Fibroblast of the aortic adventitia (primary cell): ENCODE data around the gene RPS19BP1. TPM values are rescaled to one million over a fixed set of nuclear protein-coding genes. Genes with fewer than 3 reads are reported as not detected.

Source experiments
- DNase-seq: peaks from one replicate; pipeline ENCODE4 v3.0.0-alpha.2; 2010; ENCODE audit warnings: low read depth
- H3K4me3 ChIP-seq: 2 replicates; pipeline ENCODE4 v1.5.1; 2011; ENCODE audit warnings: low read depth, mild to moderate bottlenecking, control low read depth, low read length, moderate library complexity
- total RNA-seq: library from RNA; depleted of rRNA; stranded (reverse); fragments of >200 nt; gene quantifications from 2 replicates; pipeline ENCODE4 v1.2.3, GENCODE V29; 2012; ENCODE audit warnings: low replicate concordance
- TF ChIP-seq, protein P1 (sequence below): IDR thresholded peaks from 2 replicates; pipeline ENCODE4 v1.5.1; 2011; ENCODE audit warnings: mild to moderate bottlenecking, low read length, control low read depth, inconsistent platforms; ENCODE audit not compliant: insufficient read depth

RPS19BP1 gene
- total RNA-seq, 1 donor = 39.6 TPM

DNA sequence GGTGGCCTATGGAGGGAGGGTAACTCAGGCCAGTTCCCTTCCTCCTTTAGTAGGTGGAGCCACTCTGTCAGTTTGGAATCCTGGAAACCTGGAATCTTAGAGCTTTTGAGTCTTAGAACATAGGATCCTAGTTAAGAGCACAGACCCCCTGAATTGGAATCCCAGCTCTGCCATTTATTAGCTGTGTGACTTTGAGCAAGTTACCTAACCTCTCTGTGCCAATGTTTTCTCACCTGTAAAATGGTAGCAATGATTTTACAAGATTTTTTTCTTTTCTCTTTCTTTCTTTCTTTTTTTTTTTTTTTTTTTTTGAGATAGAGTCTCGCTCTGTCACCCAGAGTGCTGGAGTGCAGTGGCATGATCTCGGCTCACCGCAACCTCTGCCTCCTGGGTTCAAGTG lies 20.9 kb upstream of the RPS19BP1 start:
- no peak overlapping the region for H3K4me3 ChIP-seq
- TF ChIP-seq, protein P1, sequence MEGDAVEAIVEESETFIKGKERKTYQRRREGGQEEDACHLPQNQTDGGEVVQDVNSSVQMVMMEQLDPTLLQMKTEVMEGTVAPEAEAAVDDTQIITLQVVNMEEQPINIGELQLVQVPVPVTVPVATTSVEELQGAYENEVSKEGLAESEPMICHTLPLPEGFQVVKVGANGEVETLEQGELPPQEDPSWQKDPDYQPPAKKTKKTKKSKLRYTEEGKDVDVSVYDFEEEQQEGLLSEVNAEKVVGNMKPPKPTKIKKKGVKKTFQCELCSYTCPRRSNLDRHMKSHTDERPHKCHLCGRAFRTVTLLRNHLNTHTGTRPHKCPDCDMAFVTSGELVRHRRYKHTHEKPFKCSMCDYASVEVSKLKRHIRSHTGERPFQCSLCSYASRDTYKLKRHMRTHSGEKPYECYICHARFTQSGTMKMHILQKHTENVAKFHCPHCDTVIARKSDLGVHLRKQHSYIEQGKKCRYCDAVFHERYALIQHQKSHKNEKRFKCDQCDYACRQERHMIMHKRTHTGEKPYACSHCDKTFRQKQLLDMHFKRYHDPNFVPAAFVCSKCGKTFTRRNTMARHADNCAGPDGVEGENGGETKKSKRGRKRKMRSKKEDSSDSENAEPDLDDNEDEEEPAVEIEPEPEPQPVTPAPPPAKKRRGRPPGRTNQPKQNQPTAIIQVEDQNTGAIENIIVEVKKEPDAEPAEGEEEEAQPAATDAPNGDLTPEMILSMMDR = no peak
- DNase-seq = no peak

DNA sequence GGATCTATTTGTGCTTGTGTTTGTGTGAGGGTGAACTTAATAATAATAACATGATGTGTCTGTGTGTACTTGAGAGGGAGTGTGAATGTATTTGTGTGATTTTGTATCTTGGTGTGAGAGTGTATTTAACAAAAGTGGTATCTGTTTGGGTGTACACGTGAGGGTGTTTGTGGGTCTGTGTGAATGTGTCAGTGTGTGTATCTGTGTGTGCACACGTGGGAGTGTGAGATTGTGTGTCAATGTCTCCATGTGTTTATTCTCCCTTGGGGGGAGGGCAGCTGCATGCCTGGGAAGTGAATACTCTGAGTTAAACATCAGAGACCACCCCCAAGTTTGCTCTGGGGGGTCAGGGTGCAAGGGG lies 15.0 kb upstream of the RPS19BP1 start:
- no peak overlapping the region for H3K4me3 ChIP-seq
- TF ChIP-seq, protein P1 = no peak
- no peak for DNase-seq

DNA sequence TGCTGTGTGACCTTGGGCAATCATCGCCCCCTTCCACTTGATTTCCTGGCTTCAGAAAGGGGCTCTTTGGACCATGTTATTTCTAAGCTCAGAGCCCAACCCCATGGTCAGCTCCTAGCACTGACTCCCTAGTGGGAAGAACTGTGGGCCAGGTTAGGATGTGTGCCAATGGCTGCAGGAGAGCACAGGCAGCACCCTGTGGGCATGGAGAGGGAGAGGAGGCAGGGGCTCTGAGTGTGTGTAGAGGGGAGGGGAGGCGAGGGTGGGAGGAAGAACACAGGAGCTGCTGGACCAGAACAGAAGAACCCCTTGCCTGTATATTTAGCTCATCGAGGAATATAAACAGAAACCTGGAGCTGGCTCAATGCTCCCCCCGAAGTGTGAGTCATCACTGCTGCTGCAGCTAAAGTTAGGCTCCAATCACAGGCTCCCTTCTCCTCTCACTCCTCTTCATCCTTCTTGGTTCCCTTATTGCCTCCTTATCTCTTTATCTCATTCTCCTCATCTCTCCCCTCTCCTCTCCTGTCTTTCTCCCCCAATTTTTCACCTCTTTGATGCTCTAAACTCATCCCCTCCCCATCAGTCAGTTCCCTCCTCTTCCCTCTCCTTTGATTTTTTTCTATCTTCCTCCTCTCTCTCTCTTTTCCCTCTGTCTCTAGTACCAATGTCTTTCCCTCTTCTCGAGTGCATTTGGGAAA lies 14.5 kb upstream of the RPS19BP1 start:
- DNase-seq = peak; percentile 43
- H3K4me3 ChIP-seq = no peak overlapping the region
- TF ChIP-seq, protein P1 = no peak

DNA sequence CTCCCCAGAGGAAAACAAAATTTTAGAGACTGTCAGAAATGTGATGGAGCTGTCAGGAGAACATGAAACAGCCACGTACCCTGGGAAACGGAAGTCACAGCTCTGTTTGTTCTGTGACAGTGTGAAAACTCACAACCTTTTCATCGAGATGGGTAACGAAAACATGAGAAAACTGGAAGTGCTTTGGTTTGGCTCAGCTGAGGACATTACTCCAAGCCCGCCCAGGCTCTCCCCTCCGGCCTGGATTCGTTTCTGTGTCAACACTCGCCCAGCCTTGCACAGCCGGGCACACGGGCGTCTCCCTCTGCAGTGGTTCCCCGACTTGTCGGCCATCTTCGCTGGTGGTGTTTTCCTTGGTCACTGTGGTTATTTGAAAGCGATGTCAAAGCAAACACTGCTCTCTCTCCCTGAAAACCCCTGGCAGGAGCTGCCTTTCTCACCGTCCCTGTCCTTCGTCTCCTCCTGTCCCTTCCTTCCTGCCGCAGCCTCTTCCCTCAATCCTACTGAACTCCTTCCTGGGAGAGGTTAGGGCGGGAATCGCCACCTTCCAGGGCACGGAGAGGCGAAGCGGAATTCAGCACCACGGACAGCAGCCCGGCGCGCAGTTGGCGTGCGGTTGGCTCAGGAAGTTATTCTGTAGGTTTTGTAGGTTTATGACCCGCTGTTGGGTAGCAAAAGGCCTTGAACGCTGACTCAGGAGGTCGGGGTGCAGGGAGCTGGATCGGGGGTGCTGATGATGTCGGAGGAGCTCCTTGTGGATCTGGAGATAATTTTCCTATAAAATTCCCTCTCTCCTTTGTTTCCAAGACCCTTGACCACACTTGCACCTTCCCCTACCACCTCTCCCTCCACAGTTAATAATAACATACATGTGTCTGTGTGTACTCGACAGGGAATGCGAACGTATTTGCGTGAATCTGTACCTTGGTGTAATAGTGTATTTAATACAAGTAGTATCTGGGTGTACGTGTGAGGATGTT lies 13.1 kb upstream of the RPS19BP1 start:
- H3K4me3 ChIP-seq = no peak overlapping the region
- peak; percentile 46 for DNase-seq
- TF ChIP-seq, protein P1 = no peak

DNA sequence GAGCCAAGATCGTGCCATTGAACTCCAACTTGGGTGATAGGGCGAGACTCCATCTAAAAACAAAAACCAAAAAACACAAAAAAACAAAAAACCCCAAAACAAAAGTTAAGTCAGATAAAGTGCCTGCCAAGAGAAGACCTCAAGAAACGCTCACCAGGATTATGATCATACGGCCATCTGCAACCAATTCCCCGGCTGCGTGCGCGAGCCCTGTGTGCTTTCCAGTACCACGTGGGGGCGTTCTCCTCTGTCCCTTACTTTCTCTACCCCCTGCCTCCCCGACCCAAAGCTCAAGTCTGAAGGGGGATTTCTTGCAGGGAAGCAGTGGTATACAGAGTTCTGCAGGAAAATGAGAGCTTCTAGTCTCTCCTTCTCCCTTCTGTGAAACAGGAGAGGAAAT lies 10.5 kb upstream of the RPS19BP1 start:
- H3K4me3 ChIP-seq = no peak overlapping the region
- TF ChIP-seq, protein P1 = peak; percentile 22
- DNase-seq = no peak

DNA sequence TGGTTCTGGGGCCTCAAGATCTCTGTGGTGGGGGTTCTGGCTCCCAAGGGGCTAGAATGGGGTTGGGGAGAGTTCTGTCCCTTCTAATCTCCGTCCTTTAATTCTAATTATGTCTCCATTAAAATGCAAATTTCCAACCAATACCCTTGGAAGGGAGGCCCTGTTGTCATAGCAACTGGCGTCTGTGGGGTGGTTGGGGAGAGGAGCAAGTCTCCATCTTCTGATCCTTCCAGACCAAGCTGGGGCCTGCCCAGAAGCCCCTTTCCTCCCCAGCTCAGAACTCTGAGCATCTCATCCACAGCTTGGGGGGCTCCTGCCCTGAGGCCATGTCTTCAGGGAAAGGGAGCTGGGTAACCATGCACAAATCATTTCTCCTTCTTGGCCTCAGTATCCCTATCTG lies 5.4 kb upstream of the RPS19BP1 start:
- H3K4me3 ChIP-seq = no peak overlapping the region
- DNase-seq = no peak
- TF ChIP-seq, protein P1 = no peak
